ENCODE measurements around the gene CACNG4.

Gene CACNG4

DNA sequence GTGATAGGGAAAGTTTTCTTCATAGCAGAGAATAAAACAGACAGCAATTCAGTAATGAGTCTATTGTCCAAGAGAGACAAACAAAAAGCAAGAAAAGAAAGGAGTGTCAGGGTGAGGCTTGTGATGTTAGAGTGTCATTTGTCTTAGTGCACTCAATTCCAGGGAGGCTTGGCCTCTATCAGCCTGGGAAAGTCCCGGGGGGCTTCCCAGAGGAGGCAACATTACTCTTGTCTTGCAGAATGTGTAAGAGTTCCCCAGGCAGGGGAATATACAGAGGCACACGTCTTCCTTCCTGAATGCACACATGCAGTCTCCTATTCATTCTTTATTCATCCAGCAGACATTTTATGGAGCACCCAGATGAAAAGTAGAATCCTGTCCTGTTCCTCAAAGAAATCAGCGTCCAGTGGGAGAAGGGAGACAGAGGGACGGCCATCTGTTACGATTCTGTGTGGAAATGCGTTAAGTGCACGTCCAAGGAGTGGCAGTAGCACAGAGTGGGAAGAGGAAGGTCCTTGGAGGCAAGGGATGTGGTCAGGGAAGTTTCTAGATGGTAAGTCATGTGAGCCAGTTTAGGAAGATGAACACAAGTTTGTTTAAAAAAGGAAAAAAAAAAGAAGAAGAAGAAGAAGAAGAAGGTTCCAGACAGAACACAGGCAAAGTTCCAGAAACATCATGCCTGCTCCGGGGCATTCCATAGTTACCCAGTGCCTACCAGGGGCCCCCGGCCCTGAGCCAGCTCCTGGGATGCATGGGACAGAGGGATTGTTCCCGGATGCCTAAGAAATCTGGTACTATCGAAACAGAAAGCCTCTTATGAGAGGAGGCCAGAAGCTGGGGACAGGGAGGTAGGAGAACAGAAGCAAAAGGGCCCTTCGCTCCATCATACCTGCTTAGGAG, 21.1 kb downstream of the CACNG4 start:
- DNase-seq, result no peak

DNA sequence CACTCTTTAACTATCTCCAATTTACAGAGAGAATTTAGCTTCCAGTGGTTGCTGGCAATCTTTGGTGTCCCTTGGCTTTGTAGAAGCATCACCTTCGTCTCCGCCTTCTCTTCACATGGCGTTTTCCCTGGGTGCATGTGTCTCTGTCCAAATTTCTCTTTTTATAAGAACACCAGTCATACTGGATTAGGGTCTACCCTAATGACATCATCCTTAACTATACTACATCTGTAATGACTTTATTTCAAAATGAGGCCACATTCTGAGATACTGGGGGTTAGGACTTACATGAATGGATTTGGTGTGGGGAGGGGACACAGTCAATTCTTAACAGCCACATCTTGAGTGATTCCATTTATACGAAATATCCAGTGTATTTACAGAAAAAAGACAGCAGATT, 22.2 kb downstream of the CACNG4 start:
- no peak for DNase-seq

DNA sequence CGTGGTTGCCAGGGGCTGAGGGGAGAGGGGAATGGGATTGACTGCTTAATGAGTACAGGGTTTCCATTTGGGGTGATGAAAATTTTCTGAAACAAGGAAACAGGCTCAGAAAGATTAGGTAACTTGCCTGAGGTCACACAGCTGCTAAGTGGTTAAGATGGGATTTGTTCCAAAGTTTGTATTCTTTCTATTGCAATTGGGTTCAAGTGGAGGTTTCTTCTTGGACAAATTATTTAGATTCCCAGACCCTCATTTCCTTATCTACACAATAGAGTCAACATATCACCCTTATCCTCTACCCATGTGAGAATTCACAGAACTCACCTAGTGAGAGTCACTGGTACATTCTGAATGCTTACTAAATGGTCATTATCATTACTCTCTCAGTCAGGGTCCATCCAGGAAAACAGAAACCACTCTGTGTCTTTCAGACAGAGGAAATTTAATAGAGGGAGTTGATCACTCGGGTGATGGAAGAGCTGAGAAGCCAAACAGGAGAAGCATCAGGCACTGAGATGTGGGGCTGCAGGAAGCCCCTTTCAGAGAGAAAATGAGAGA, 22.6 kb downstream of the CACNG4 start:
- no peak for DNase-seq

DNA sequence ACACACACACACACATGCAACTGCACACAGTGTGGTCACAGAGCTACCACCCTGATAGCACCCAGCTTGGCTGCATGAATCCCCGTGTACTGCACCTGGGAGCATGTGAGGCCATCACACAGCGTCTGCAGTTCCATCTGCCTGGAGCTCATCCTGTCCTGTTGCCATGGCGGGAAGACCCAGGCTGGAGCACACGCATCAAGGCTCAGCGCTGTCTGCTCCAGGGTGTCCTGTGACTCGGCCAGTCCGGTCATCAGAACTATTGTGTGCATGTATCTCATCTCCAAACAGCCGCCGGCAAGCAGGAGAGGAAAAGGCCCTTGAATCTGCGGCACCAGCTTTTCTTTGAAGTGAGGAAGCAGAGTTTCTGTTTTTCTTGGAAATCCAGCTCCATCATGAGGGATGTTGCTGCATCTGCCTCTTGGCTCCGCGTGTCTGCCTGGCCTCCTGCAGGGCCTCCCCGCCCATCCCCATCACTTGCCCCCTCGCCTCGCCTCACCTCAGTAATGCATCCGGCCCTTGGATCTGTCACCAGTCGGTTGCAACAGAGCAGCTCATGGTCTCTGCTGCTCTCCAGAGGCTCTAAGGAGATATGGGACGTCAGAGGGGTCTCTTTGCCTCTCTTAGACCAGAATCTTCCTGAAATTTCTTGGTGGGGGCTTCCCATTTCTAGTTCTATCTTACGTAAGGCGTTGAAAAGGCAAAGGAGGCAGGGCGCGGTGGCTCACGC, 23.7 kb downstream of the CACNG4 start:
- DNase-seq, result no peak

DNA sequence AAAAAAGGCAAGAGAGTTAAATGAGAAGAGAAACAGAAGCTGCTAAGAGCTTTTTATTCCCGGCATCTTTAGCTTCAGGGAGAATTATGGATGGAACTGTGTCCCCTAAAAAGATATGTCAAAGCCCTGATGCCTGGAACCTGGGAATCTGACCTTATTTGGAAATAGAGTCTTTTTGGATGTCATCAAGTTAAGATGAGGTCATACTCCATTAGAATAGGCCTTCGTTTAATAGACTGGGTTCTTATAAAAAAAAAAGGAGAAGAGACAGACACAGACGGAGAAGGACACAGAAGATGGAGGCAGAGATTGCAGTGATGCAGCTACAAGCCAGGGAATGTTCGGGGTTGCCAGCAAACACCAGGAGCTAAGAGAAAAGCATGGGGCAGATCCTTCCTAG, 24.6 kb downstream of the CACNG4 start:
- no peak for DNase-seq

DNA sequence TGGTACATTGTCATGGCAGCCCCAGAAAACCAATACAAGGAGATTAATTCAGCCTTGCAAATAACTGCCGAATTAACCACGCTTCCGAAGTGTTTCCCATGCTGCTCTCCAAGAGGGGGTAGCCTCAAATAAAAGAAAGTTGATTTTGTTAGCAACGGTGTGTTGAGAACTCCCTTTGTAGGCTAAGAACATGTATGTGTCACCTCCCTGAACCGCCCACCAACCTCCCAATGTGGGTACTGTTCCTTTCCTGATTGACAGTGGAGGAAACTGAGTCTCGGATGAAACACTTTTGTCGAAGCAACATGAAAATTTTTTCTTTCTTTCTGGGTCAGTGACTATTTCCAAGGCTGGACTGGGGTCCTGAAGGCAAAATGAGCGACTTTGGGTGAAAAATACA, 25.1 kb downstream of the CACNG4 start:
- DNase-seq, result no peak

DNA sequence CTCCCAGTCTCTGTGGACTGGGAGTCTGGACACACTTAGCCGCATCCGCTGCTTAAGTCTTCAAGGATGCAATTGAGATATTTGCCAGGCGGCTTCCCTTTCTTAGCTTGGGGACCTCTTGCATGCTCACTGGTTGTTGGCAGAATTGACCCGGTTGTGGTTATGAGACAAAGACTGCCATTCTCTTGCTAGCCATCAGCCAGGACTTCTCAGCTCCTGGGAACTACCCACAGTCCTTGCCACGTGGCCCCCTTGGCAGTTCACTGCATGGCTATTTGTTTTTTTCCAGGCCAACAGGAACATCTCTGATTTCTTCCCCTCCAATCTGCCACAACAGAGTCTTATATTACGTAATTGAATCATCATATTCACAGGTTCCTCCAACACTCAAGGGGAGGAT, 25.5 kb downstream of the CACNG4 start:
- DNase-seq, result no peak

DNA sequence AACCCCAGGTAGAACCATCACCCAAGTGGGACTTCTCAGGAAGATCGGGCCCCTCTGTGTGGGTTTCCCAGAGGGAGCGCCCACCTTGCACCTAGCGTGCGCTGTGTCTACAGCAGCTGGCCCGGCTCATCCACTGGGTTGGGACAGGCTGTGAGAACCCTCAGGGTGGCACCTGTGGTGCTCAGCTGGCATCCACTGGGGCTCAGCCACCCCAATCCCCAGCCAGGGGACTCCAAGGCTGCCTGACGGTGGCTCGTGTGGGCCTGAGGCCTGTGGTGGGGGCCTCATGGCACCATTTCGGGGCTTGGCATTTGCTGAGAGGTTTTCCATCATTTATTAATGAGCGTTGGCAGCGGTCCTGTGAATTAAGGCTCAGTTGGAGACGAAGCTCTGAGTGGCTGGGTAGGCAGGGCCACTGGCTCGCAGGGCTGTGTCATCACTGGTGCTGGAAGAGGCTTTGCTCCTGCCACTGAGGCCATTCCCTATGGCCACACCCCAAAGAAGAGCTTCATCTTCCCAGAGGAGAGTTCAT, 28.5 kb downstream of the CACNG4 start:
- DNase-seq, result no peak

DNA sequence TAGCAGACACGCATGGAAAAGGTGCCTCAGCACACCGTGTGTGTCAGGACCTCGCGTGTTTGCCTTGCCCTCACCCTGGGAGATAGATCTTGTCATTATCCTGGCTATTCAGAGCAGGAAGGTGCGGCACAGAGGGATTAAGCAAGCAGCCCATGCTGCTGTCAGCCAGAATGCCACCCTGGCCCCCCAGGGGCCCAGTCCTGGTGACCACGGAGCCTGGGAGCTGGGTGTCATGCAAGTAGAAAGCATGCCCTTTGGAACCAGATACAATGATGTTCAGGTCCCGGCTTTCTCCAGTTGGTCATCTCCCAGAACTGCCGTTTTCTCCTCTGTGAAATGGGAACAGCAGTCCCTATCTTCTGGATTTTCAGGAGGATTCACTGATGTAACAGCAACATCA, 29.9 kb downstream of the CACNG4 start:
- DNase-seq, result no peak

DNA sequence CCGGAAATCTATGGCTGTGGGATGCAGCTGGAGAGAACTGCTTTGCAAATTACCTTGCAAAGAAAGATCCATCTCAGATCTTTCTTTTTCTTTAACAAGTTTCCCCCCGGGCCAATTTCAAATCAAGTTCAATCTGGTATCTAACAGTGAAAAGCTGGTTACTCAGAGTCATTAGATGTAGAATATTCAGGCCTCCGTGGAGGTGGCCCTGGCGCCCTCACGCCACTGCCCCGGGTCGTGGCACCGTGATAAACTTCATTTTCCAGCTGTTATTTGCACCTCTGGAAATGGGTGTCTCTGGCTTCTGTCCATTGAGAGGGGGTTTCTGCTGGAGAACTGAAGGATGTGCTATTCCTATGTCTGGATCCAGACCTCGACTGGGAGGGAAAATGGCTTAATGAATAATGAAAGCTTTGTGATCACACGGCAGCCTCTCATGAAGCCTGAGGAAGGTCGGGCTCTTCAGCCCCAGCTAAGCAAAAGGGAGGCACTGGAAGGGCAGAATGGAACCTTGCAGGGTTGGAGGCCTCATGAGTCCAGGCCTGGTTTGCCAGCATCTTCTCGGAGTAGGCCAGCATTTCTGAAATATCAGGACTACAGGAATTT, 30.5 kb downstream of the CACNG4 start:
- no peak for DNase-seq

DNA sequence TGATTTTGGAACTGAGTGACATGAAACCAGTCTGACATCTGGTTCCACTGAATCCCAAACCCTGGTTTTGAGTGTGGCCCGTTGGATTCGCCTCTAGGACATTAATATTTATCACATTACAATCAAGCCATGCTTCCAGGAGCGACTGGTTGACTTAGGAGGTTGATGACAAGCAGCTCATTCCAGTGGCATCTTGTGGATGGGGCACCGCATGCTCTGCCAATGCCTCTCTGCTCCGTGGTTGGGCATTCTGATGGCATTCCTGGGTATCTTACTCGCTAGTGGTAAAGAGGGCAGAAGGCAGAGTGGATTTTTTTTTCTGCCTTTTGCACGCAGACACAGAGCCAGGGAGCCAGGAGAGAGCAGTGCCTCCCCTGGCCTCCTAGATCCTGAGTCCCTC, 31.4 kb downstream of the CACNG4 start:
- DNase-seq, result no peak

DNA sequence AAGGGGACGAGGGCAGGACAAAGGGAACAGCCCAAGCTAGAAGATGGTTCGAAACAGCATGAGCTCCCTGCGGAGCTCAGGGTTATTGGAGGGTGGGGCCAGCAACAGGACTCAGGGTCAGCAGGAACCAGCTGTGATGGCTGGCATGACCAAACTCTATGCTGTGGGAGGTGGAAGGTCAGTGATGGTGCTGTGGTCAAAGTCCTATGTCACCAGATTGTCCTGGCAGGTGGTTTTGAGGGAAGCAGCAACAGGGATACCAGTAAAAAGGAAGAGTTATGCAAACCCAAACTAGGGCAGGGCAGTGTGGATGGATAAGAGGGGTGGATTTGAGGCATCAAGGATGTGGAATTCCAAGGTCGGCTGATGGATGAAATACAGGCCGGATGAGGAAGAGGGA, 32.4 kb downstream of the CACNG4 start:
- DNase-seq, result no peak

DNA sequence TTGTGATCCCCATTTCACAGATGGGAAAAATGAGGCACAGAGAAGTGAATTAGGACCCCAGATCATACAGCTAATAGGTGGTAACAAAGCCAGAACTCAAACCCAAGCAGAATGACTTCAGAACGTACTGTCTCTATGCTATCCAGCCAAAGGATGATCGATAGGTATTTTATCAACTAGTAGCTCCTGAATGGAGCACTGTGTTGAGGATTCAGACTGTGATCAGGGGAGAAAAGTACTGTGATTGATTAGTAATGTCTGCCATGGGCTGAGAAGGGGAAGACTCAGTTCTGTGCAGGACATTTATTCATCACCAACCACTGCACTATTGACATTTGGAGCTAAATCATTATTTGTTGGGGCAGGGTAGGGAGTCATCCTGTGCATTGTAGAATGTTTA, 38.7 kb downstream of the CACNG4 start:
- no peak for DNase-seq

DNA sequence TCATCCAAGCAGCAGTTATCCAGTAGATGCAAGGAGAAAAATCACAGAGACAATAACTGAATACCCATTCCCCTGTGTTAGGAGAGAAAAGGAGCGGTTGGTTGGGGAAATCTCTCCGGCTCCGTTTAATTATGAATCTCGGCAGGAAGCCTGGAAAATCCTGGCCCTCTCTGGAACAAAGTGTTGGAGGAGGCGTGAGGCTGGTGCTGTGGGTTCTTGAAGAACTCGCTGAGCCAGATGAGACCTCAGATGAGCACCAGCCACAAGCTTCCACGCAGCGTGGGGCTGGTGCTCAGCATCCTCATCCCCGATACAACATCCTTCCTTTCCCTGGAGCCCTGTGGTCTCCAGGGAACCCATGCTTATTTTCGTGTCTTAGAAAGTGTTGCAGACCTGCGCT, 39.7 kb downstream of the CACNG4 start:
- no peak for DNase-seq

DNA sequence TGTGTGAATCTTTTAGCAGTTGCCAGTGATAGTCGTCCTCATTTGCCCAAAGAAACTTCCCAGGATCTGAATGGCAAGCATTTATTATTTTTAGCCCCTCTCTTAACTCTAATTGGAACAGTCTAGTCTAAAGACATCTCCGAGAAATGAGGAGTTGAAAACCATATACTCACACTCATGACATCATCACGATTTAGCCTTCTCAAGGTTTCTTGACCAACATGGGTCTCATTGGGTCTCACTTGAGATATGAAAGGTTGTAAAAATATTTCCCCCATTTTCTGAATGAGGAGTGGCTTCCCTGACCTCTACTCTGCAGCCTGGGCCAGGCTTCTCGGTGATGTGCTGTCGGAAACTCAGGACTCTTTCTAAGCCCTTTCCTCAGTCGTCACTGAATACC, 42.8 kb downstream of the CACNG4 start:
- no peak for DNase-seq

DNA sequence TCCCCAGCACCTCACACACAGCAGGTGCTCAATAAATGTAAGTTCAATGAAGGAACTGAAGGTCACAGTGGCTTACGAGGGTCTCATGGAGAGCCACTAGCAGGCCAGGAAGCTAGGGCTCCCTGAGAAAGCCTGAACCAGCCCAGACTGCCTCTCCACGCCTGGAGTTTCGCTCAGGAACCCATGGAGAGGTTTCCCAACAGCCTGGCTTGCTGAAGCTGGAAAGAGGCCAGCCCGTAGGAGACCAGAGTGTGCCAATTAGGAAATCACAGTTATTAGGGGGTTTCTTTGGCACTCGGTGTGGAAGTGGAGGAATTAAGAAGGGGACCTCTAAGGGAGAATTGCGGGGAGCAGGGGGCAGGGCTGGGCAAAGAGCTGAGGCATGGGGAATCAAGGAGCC, 43.6 kb downstream of the CACNG4 start:
- no peak for DNase-seq

DNA sequence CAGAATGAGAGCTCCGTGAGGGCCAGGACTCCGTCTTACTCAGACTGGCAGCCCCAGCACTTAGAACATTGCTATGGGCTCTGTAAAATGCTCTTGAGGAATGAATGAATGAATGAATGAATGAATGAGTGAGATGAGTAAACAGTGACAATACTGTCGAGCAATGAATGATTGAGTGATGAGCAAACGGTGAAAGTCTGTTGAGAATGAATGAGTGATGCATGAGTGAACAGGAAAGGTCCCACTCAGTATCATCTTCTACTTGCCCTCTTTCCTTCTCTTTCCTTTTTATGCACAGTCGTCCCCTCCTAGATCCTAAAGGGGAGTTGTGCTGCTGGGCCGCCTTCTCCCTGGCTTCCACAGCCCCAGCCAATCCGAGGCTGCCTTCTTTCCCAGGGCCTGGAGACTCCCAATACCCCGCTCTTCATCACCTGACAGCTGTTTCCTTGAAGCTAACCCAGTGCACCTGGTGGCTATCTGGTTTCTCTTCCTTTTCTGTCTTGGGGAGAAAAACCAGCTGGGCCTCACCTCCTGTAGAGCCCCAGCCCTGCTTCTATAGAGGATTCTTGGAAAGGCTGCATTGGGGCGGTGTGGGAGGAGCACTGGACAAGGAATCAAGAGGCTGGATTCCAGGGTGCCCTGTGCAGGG, 47.1 kb downstream of the CACNG4 start:
- DNase-seq, result no peak

DNA sequence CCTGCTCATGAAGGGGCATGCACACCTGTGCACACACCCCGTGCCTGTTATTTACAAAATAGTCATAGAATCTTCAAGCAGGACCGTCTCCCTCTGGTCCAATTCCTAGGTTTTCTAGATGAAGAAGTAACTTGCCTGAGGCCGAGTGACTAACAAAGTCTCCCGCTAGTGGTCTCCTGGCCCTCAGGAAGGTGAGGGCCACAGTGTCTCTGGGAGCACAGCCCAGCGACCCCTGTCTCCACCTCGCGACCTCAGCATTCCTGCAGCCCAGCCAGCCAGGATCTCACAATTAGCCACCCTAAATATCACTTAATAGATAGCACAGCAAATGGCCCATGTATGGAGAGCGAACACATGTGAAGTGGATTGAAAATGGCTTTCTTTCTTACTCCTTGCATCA, 49.4 kb downstream of the CACNG4 start:
- no peak for DNase-seq

DNA sequence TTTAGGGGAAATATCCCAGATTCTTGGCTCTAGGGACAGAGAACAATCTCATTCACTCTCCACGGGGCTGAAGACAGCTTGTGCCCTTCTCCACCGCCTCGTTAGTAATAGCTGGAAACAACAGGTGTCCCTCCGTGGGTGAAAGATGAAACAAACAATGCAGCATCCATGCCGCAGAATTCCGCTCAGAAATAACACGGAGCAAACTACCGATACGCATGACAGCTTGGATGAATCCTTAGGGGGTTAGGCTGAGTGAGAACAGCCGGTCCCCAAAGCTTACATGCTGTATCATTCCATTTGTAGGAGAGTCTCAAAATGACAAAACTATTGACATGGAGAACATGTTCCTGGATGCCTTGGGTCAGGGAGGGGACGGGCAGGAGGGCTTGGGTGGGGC, 50.5 kb downstream of the CACNG4 start:
- DNase-seq, result no peak

DNA sequence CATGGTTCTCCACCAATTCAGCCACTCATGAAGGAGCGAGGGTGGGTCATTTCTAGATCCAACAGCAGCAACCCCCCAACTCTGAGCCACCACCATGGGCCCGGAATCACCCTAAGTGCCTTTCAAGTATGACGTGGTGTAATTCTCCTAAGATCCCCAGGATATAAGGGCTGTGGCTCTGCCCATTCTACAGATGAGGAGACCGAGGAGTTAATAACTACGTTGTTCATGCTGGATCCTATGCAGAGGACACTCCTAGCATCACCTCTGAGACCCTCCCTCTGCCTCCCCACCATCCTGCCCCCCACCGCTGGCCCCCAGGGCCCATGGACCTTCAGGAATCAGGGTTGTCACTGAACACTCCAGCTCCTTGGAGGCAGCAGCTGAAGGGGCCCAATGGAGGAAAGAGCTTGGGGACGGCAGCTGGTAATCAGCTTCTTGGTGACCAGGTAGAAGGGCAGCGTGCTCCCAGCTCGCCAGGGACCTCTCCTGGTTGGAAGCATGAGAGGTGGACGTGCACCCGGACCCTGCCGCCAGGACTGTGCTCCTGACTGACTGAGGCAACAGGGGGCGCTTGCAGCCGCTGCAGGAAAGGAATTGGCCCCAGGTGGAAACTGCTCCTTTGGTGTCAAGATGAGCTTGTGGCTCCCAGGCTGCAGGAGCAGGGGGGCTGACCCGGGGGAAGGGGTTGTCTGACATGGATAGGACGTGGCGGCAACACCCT, 51.7 kb downstream of the CACNG4 start:
- no peak for DNase-seq

DNA sequence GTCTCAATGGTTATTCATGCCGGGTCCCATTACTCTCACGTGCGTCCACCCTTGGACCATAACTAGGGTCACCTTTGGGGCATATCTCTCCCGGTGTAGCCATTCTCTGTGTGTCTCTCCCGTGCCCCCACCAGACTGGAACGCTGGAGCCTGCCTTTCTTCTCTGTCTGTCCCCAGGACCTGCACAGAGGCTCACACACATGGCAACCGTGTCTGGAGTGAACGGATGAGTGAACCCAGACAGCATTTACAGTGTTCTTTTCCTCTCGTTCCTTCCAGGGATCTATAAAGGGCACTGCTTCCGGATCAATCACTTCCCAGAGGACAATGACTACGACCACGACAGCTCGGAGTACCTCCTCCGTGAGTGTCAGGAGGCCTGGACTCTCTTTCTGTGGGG, 53.4 kb downstream of the CACNG4 start:
- DNase-seq, result no peak
